Measurements from ENCODE around the gene AKT3. TPM values are rescaled to one million over a fixed set of nuclear protein-coding genes. Genes with fewer than 3 reads are reported as not detected.

Gene AKT3
- total RNA-seq, 2 donors from 2014 or later: 13.6 to 31.2 TPM

GRCh38 chr1:243455760-243456651, 394.0 kb downstream of the AKT3 start:
- Histone ChIP-seq H3K36me3 (no peaks in the 10 kb centered on the region), H3K27ac (no peak overlapping the region), H3K9me3 (no peaks in the 10 kb centered on the region), H3K4me1 (no peaks in the 10 kb centered on the region), H3K4me3 (no peak overlapping the region), H3K27me3 (no peaks in the 10 kb centered on the region)
- TF ChIP-seq CTCF (IDR thresholded peaks at IDR 0.05): no peak
- no peak for DNase-seq (ENCODE audit: low spot score)

DNA sequence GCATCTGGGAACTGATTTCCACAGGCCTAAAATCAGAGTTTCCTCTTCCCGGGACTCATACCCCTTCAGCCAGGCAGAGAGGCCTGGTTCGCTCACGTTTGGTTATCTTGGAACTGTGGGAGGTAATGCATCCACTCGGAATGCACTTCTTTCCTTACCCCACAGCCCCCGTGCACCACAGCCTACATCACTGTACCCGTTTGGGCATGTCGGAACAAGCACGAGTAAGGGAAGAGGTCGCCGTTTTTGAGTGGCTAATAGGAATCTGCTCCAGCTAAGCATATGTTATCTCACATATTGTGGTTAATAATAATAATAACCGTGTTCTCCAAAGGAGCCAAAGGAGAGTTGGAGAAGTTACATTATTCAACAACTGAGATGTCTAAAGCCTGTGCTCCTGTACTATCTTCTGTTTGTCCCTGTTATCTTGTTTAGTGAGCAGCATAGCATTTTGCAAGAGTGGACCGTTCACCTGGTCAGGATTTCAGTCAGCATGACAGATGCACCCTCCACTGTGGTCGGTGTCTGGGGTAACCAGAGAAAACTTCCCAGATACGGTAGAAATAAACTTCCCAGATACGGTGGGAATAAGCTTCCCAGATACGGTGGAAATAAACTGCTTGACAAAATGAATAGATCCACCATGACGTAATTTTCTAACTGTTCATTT, 395.6 kb downstream of the AKT3 start:
- H3K4me3 ChIP-seq: no peak overlapping the region
- H3K4me1 ChIP-seq: no peaks in the 10 kb centered on the region
- no peak for DNase-seq (ENCODE audit: low spot score)
- no peak for TF ChIP-seq CTCF (IDR thresholded peaks at IDR 0.05)
- no peaks in the 10 kb centered on the region for H3K27me3 ChIP-seq
- H3K27ac ChIP-seq: no peak overlapping the region
- no peaks in the 10 kb centered on the region for H3K36me3 ChIP-seq
- H3K9me3 ChIP-seq: no peaks in the 10 kb centered on the region

DNA sequence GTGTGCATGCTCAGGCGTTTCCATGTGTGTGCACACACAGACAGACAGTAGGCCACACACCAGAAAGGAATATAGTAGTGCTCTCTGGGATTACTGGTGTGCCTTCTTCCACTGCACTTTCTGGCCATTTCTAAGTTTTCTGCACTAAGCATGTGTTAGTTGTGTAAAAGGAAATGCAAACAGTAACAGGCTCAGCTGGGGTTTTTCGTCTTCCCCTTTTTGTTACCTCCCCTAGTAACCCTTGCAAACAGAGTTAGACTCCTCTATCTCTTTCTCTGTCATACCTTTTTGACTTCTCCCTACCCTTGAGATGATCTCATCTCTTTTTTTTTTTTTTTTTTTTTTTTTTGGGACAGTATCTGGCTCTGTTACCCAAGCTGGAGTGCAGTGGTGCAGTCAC, 398.0 kb downstream of the AKT3 start:
- Histone ChIP-seq H3K36me3 (no peaks in the 10 kb centered on the region), H3K9me3 (no peaks in the 10 kb centered on the region), H3K4me1 (no peaks in the 10 kb centered on the region), H3K27me3 (no peaks in the 10 kb centered on the region), H3K4me3 (no peak overlapping the region), H3K27ac (no peak overlapping the region)
- no peak for TF ChIP-seq CTCF (IDR thresholded peaks at IDR 0.05)
- DNase-seq (ENCODE audit: low spot score): no peak

- H3K27me3 ChIP-seq: no peaks in the 10 kb centered on the region
- no peaks in the 10 kb centered on the region for H3K4me1 ChIP-seq
- DNase-seq (ENCODE audit: low spot score): no peak
- no peak for TF ChIP-seq CTCF (IDR thresholded peaks at IDR 0.05)
- H3K4me3 ChIP-seq: no peak overlapping the region
- H3K36me3 ChIP-seq: no peaks in the 10 kb centered on the region
- H3K9me3 ChIP-seq: no peaks in the 10 kb centered on the region
- H3K27ac ChIP-seq: no peak overlapping the region
These were observed 400.7 kb downstream of the AKT3 start for GRCh38 chr1:243449373-243449772.

DNA sequence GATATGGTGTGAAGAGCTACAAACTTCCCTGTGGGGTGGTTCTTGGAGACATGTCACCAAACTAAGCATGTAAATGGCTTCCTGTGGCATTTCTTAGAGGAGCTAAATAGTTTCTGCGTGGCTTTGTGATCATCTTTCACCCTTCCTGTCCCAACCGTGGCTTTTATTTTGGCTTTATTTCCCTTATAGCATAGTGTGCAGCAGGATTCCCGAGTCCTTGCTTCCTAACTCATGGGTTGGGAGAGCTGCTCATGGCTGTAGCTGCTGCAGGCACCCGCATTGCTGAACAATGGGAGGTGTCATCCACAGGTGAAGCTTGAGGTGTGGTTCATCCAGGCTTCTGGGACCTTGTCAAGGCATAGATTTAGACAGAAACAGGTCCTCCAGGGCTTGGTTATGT, 402.2 kb downstream of the AKT3 start:
- no peak overlapping the region for H3K27ac ChIP-seq
- H3K36me3 ChIP-seq: no peaks in the 10 kb centered on the region
- H3K9me3 ChIP-seq: no peaks in the 10 kb centered on the region
- H3K4me1 ChIP-seq: peaks cover 0 to 4% of the 10 kb centered on the region in 2 donors
- no peaks in the 10 kb centered on the region for H3K27me3 ChIP-seq
- no peak overlapping the region for H3K4me3 ChIP-seq
- no peak for TF ChIP-seq CTCF (IDR thresholded peaks at IDR 0.05)
- no peak for DNase-seq (ENCODE audit: low spot score)

All from right atrium auricular region (tissue), 2 donors.